ENCODE measurements around the gene CDCA5.

Gene CDCA5

DNA sequence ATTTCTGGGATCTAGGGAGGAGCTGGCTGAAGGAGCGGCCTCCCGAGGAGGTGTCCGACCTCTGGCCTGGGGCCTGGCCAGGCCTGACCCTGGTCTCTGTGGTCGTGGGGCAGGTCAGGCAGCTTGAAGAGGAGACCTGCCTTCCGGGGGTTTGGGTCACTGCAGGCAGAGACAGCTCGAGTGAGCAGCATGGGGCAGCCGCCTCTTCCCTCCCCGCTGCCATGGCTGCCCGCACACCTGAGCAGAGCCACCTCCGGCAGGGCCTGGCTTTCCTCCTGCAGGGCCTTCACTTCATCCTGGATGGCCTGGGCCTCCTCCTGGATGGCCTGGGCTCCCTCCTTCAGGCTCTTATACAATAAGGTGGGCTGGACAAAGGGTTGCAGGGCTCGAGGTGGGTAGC, 17.5 kb downstream of the CDCA5 start:
- H3K9me3 ChIP-seq (ENCODE audit: insufficient read depth, low read length), result no peaks in the 10 kb centered on the region
- no peak overlapping the region for H3K27ac ChIP-seq (ENCODE audit: low read length)
- no peaks in the 10 kb centered on the region for H3K79me2 ChIP-seq (ENCODE audit: low read length)
- no peak overlapping the region for H2AFZ ChIP-seq (ENCODE audit: low read depth, low read length)
- no peak for TF ChIP-seq EZH2phosphoT487 (IDR thresholded peaks at IDR 0.05; ENCODE audit: low read depth)
- TF ChIP-seq CTCF (IDR thresholded peaks at IDR 0.05; ENCODE audit: low read depth, low read length), result no peak
- no peak overlapping the region for H3K4me2 ChIP-seq (ENCODE audit: low read length)
- no peak overlapping the region for H3K9ac ChIP-seq (ENCODE audit: low read length)
- H3K4me3 ChIP-seq (ENCODE audit: low read length), result no peak overlapping the region
- H3K36me3 ChIP-seq (replicated peaks; ENCODE audit: low read depth, low read length), result no peaks in the 10 kb centered on the region
- no peaks in the 10 kb centered on the region for H3K27me3 ChIP-seq (ENCODE audit: low read depth, low read length)
- peaks cover 13% of the 10 kb centered on the region for H3K4me1 ChIP-seq (ENCODE audit: low read length)
- no peaks in the 10 kb centered on the region for H4K20me1 ChIP-seq (ENCODE audit: insufficient read depth, low read length)

- H3K9me3 ChIP-seq (ENCODE audit: insufficient read depth, low read length), result no peaks in the 10 kb centered on the region
- H4K20me1 ChIP-seq (ENCODE audit: insufficient read depth, low read length), result no peaks in the 10 kb centered on the region
- H2AFZ ChIP-seq (ENCODE audit: low read depth, low read length), result no peak overlapping the region
- no peaks in the 10 kb centered on the region for H3K79me2 ChIP-seq (ENCODE audit: low read length)
- peaks cover 18% of the 10 kb centered on the region for H3K4me1 ChIP-seq (ENCODE audit: low read length)
- no peak overlapping the region for H3K9ac ChIP-seq (ENCODE audit: low read length)
- no peak overlapping the region for H3K4me3 ChIP-seq (ENCODE audit: low read length)
- H3K27ac ChIP-seq (ENCODE audit: low read length), result no peak overlapping the region
- H3K36me3 ChIP-seq (replicated peaks; ENCODE audit: low read depth, low read length), result no peaks in the 10 kb centered on the region
- no peak for TF ChIP-seq EZH2phosphoT487 (IDR thresholded peaks at IDR 0.05; ENCODE audit: low read depth)
- no peak for TF ChIP-seq CTCF (IDR thresholded peaks at IDR 0.05; ENCODE audit: low read depth, low read length)
- H3K27me3 ChIP-seq (ENCODE audit: low read depth, low read length), result no peaks in the 10 kb centered on the region
- H3K4me2 ChIP-seq (ENCODE audit: low read length), result no peak overlapping the region
These were observed 18.0 kb downstream of the CDCA5 start for GRCh38 chr11:65065851-65066250.

DNA sequence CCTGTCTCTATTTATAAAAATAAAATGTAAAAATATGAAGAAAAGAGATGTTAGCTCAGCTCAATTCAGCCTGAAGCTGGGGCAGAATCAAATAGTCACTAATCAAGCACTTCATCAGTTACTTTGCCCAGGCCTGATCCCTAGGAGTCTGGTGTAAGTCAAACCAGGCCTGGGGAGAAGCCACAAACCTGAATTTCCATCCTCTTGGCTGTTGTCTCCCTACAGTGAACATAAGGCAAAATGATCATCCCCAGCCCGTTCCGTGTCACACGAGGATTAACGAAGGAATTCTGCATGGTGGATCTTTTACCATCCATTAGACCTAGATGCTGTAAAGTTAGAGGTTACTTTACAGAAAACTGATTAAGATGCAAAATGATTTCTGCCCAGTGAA, 19.0 kb downstream of the CDCA5 start:
- H3K4me1 ChIP-seq (ENCODE audit: low read length), result peaks cover 20% of the 10 kb centered on the region
- H2AFZ ChIP-seq (ENCODE audit: low read depth, low read length), result no peak overlapping the region
- no peaks in the 10 kb centered on the region for H4K20me1 ChIP-seq (ENCODE audit: insufficient read depth, low read length)
- no peaks in the 10 kb centered on the region for H3K79me2 ChIP-seq (ENCODE audit: low read length)
- no peak overlapping the region for H3K4me2 ChIP-seq (ENCODE audit: low read length)
- no peak overlapping the region for H3K9ac ChIP-seq (ENCODE audit: low read length)
- H3K36me3 ChIP-seq (replicated peaks; ENCODE audit: low read depth, low read length), result no peaks in the 10 kb centered on the region
- H3K9me3 ChIP-seq (ENCODE audit: insufficient read depth, low read length), result no peaks in the 10 kb centered on the region
- H3K4me3 ChIP-seq (ENCODE audit: low read length), result no peak overlapping the region
- no peaks in the 10 kb centered on the region for H3K27me3 ChIP-seq (ENCODE audit: low read depth, low read length)
- TF ChIP-seq EZH2phosphoT487 (IDR thresholded peaks at IDR 0.05; ENCODE audit: low read depth), result no peak
- TF ChIP-seq CTCF (IDR thresholded peaks at IDR 0.05; ENCODE audit: low read depth, low read length), result no peak
- no peak overlapping the region for H3K27ac ChIP-seq (ENCODE audit: low read length)

GRCh38 chr11:65063532-65063931, 20.3 kb downstream of the CDCA5 start:
- Histone ChIP-seq H3K79me2 (ENCODE audit: low read length) (no peaks in the 10 kb centered on the region), H3K27me3 (ENCODE audit: low read depth, low read length) (no peaks in the 10 kb centered on the region)
- no peak for TF ChIP-seq CTCF (IDR thresholded peaks at IDR 0.05; ENCODE audit: low read depth, low read length)
- no peak for TF ChIP-seq EZH2phosphoT487 (IDR thresholded peaks at IDR 0.05; ENCODE audit: low read depth)

More at GRCh38 chr11:65063532-65063931, 20.3 kb downstream of the CDCA5 start:
- no peaks in the 10 kb centered on the region for H3K36me3 ChIP-seq (replicated peaks; ENCODE audit: low read depth, low read length)
- H3K27ac ChIP-seq (ENCODE audit: low read length), result no peak overlapping the region
- no peaks in the 10 kb centered on the region for H3K9me3 ChIP-seq (ENCODE audit: insufficient read depth, low read length)
- H2AFZ ChIP-seq (ENCODE audit: low read depth, low read length), result no peak overlapping the region
- H3K4me3 ChIP-seq (ENCODE audit: low read length), result no peak overlapping the region
- no peak overlapping the region for H3K4me2 ChIP-seq (ENCODE audit: low read length)
- H4K20me1 ChIP-seq (ENCODE audit: insufficient read depth, low read length), result no peaks in the 10 kb centered on the region
- no peak overlapping the region for H3K9ac ChIP-seq (ENCODE audit: low read length)
- peaks cover 20% of the 10 kb centered on the region for H3K4me1 ChIP-seq (ENCODE audit: low read length)

Measured in OCI-LY3 (cell line).